GM18502 (cell line): Measurements from ENCODE around the gene DMRTC1B.
"Not testable (repeated sequence)": the region's sequence is repeated elsewhere in the genome, so short reads cannot be mapped to it uniquely, and the experiment has no call there.

Experiments used
- ATAC-seq: cut with Tn5 transposase; IDR thresholded peaks from one replicate; pipeline ENCODE4 v1.9.1; 2021; ENCODE audit warnings: mild to moderate bottlenecking; ENCODE audit not compliant: unreplicated experiment, poor library complexity

Gene DMRTC1B, protein sequence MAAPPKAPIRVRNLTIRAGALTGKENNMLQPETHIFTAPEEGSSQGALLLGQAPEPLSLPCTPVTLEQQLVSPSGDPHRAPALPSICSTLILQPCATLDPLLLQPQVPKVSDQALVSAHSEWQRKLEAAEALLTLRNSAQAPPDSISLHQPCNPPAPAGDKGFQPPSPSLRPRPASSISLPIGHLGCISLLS

GRCh38 chrX:72776653-72777466 is at the start of gene DMRTC1B:
TSS of gene DMRTC1B (plus strand) at chrX:72776890. CDS start at chrX:72845136, 68,246 bp downstream.
- ATAC-seq, result peak; percentile 89

DNA sequence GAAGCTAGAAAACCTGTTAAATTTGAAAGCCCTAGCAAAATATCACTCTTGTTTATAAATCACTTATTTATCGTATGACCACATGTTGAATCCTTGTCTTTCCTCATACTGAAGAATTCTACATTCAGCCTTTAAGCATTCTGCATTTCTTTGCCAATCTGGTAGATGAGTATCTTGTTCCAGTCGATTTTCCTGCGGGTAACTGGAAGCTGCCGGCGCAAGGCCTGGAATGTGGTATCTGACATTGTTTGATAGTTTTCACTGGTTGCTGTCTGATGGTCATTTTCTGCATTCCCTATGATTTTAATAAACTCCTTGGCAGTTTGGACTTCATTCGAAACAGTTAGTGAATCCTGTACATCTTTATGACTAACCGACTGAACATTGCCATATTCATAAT is 48.8 kb upstream of the DMRTC1B start:
- ATAC-seq, result no peak

DNA sequence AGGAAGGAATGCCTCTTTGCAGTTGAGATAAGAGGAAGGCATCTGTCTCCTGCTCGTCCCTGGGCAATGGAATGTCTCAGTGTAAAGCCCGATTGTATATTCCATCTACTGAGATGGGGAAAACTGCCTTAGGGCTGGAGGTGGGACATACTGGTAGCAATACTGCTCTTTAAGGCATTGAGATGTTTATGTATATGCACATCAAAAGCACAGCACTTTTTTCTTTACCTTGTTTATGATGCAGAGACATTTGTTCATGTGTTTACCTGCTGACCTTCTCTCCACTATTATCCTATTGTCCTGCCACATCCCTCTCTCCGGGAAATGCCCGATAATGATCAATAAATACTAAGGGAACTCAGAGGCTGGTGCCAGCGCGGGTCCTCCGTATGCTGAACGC is 43.1 kb upstream of the DMRTC1B start:
- ATAC-seq, result not testable (repeated sequence)

GRCh38 chrX:72735561-72735960 is 41.1 kb upstream of the DMRTC1B start:
- ATAC-seq, result no peak

DNA sequence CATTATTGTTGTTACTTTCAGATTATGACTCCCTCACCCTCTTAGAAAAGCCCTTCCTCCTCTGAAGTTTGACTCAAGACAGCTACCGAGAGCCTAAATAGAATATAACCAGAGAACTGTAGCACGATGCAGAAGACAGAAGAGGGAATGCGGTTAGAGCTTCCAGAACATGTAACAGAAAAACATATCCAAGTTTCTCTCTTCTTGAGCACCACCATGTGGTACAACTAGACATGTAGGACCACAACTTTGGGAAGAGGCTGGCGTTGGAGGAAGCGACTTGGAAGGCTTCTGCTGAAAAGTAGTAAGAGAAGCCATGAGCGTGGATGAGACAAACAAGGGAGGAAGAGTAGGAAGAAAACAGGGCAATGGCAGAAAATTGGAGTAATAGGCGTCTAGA is 31.1 kb upstream of the DMRTC1B start:
- ATAC-seq, result not testable (repeated sequence)

DNA sequence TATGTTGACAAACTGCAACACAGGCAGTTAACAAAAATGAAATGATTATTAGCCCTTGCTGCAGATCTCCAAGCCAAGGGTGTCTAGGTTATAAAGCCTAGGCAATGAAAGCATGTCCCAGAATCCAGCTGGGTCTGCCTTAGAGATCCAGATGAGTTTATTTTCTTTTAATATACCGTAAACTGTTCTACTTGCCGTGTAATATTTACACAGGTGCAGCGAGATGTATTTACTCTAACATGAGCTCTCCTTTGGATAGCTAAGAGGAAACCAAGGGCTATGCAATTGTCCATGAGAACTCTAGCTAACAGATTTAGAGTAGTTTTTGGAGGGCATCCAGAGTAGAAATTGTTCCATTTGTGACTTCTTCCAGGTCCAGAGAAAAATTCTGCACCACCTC is 28.1 kb upstream of the DMRTC1B start:
- ATAC-seq, result not testable (repeated sequence)

DNA sequence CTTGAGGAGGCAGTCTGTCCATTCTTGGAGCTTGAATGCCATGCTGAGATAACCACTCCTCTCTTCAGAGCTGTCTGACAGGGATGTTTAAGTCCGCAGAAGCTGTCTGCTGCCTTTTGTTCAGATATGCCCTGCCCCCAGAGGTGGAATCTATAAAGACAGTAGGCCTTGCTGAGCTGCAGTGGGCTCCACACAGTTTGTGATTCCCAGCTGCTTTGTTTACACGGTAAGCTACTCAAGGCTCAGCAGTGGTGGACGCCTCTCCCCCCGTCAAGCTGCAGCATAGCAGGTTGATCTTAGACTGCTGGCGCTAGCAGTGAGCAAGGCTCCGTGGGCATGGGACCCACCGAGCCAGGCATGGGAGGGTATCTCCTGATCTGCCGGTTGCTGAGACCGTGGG is 16.2 kb upstream of the DMRTC1B start:
- not testable (repeated sequence) for ATAC-seq

GRCh38 chrX:72777467-72777790 is 739 bp downstream of the DMRTC1B start:
- peak; percentile 81 for ATAC-seq

GRCh38 chrX:72778146-72778545 is 1.5 kb downstream of the DMRTC1B start:
- not testable (repeated sequence) for ATAC-seq

GRCh38 chrX:72782560-72782959 is 5.9 kb downstream of the DMRTC1B start, which contains the start of gene FAM236B:
TSS of gene FAM236B (minus strand) at chrX:72782660. CDS start at chrX:72782560, 100 bp downstream.
- not testable (repeated sequence) for ATAC-seq

DNA sequence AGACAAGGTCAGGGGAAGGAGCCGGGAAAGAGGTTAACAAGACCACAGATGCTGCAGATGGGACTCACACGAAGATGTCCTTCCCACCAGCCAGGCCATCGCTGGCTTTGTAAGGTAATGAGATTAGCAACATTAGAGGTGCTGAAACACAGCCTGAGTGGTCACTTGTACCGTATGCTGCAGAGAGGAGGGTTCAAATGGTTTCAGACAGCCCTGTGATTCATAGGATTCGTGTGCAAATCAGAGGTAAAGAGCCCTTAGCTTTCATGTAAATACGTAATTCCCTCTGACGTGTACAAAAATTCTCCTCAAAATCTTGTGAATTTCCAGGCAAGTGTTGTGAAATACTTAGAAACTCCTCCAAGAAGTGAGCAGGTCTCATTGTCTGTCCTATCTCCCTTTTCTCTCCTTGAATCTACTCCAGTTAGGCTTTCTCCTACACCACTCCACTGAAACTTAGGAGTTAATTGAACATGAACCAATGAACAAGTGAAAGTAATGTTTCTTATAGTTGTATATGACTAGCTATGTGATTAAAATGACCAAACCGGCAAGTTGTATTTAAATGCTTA is 6.8 kb downstream of the DMRTC1B start:
- not testable (repeated sequence) for ATAC-seq

- ATAC-seq, result peak; percentile 52
Measured at GRCh38 chrX:72783964-72784363, 7.3 kb downstream of the DMRTC1B start.

DNA sequence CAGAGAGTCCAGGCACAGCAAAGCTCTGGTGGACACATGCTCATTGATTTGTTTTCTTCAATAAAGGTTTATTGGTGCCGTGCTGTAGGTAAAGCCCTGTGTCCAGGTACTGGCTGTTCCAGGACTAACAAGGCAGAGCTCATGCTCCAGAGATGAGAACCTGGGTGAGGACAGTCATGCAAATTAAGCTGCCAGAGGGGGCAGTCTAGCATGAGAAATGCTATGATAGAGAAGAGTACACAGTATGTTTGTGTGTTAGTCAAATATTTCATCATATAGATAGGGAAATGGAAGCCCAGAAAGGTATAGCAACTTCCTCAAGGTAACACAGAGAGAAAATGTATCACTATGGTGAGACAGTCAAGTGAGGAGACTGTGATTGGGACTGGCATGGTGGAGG is 11.5 kb downstream of the DMRTC1B start:
- not testable (repeated sequence) for ATAC-seq

GRCh38 chrX:72790390-72790789 is 13.7 kb downstream of the DMRTC1B start:
- not testable (repeated sequence) for ATAC-seq

DNA sequence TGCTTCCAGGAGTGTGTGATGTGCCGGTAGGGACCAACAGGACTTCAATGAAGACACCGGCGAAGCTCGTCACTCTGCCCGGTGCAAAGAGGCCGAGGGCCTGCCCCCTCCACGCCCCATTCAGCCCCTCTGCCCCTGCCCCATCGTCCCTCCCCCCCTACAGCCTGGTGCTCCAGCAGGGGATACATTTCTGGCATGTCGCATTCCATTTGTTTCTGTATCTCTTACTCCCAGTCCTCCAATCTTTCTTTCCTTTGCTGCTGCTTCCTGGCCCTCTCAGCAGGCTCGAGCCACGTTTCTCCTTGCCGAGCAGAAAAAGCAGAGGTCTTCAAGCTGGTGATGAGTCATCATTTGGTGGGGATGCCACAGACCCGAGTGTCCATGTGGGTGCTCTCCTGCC is 31.4 kb downstream of the DMRTC1B start, which contains the start of gene FAM236D:
TSS of gene FAM236D (minus strand) at position 101 of the 400 bp plus-strand sequence. CDS start at position 1, 100 bp downstream.
- not testable (repeated sequence) for ATAC-seq

DNA sequence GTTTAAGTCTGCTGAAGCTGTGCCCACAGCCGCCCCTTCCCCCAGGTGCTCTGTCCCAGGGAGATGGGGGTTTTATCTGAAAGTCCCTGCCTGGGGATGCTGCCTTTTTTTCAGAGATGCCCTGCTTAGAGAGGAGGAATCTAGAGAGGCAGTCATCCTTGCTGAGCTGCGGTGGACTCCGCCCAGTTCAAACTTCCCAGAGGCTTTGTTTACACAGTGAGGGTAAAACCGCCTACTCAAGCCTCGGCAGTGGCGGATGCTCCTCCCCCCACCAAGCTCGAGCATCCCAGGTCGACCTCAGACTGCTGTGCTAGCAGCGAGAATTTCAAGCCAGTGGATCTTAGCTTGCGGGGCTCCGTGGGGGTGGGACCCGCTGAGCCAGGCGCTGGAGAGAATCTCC is 54.0 kb downstream of the DMRTC1B start:
- not testable (repeated sequence) for ATAC-seq

DNA sequence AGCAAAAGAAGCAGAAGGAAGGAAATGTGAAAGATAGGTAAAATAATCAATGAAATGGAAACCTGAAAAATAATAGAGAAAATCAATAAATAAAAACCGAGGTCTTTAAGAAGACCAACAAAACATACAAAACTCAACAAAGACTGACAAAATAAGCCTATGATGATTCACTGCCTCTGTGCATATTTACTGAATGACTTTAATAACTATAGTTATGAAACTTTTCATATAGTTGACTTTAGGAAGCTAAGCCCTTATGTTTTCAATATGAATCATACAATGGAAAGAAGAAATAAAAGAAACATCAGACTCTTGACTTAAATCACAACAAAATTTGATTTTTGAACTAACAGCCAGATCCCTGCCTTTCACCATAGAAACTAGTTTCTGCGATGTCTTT is 60.8 kb downstream of the DMRTC1B start:
- not testable (repeated sequence) for ATAC-seq

- ATAC-seq, result not testable (repeated sequence)
Measured at GRCh38 chrX:72882898-72883297, 106.2 kb downstream of the DMRTC1B start.

DNA sequence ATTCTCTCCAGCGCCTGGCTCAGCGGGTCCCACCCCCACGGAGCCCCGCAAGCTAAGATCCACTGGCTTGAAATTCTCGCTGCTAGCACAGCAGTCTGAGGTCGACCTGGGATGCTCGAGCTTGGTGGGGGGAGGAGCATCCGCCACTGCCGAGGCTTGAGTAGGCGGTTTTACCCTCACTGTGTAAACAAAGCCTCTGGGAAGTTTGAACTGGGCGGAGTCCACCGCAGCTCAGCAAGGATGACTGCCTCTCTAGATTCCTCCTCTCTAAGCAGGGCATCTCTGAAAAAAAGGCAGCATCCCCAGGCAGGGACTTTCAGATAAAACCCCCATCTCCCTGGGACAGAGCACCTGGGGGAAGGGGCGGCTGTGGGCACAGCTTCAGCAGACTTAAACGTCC is 113.0 kb downstream of the DMRTC1B start:
- ATAC-seq, result not testable (repeated sequence)
